ENCODE results near the gene PLA2G6. TPM values are rescaled to one million over a fixed set of nuclear protein-coding genes. Genes with fewer than 3 reads are reported as not detected.

Gene PLA2G6
- total RNA-seq, 1 experiment from 2014 or later: 24.1 TPM

DNA sequence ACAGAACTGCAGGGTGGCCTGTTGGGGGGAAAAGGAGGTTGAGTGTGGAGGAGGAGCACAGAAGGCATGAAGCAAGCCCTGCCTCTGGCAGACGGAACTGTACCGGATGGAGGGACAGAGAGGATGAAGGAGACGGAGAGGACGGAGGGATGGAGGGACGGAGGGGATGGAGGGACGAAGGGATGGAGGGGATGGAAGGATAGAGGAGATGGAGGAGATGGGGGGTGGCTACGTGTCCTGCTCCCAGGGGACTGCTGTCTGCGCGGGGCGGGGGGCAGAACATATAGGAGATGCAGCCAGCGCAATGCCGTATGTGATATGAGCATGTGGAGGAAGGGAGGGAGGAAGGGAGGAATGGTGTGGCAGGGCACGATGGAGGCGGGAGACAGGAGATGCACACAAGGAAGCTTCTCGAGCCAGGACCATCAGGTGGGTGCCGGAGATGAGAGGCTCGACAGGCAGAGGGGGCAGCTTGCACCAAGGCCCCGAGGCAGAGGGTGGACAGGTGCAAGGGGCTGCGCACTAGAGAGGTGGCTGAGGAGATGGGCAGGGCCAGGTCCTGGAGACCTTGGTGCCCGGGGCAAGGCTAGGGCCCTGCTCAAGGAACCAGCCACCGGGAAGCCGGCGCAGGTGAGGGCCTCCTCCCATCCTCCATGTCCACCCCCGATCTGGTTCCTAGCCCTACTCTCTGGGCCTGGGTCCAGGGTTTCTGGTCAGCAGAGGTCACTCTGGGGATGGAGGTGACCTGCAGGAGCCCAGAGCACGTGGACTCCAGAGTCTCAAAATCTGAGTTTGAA is 45.4 kb upstream of the PLA2G6 start:
- H3K4me2 ChIP-seq (ENCODE audit: insufficient read depth, insufficient read length, low read length): no peak overlapping the region
- H3K27ac ChIP-seq (ENCODE audit: insufficient read length, low read depth, low read length): no peak overlapping the region
- H3K14ac ChIP-seq (ENCODE audit: insufficient read depth, low read length): no peak overlapping the region
- H3T11ph ChIP-seq (ENCODE audit: low read length): no peak overlapping the region
- H2AFZ ChIP-seq (ENCODE audit: low read length): no peak overlapping the region
- Mint-ChIP-seq H3K27me3 (ENCODE audit: low read depth) (no peaks in the 10 kb centered on the region; the same call in 1 of the 2 replicates), H3K27ac (no peak overlapping the region), H3K4me3 (no peak overlapping the region), H3K36me3 (ENCODE audit: insufficient read depth in 1 of 3, low read depth in 3 of 3) (peaks cover 6 to 52% (median 51%) of the 10 kb centered on the region in 3 experiments; a peak in 6 of 7 replicates), H3K4me1 (peaks cover 0 to 7% of the 10 kb centered on the region in 2 experiments; a peak in 2 of 4 replicates), H3K9me3 (no peaks in the 10 kb centered on the region)
- H3K79me1 ChIP-seq (ENCODE audit: insufficient read depth, low read depth, low read length, poor library complexity, severe bottlenecking): no peaks in the 10 kb centered on the region
- no peak overlapping the region for H2AK5ac ChIP-seq (ENCODE audit: insufficient read length, low read length)
- H2BK120ac ChIP-seq (ENCODE audit: low read depth, low read length, poor library complexity, severe bottlenecking): no peak overlapping the region
- no peak overlapping the region for H4K5ac ChIP-seq (ENCODE audit: insufficient read length, low read depth, low read length)
- no peak overlapping the region for H2BK15ac ChIP-seq (ENCODE audit: low read depth, low read length)
- H3K79me2 ChIP-seq (ENCODE audit: insufficient read depth, low read length): no peaks in the 10 kb centered on the region
- H3K23me2 ChIP-seq (ENCODE audit: insufficient read length, low read depth, low read length, poor library complexity, severe bottlenecking): no peaks in the 10 kb centered on the region
- no peak overlapping the region for H3K9ac ChIP-seq (ENCODE audit: extremely low read depth, insufficient read length, low read length)
- no peaks in the 10 kb centered on the region for H3K27me3 ChIP-seq (ENCODE audit: insufficient read depth, low read length)
- no peak overlapping the region for H2BK20ac ChIP-seq (ENCODE audit: low read depth, low read length, poor library complexity, severe bottlenecking)
- no peaks in the 10 kb centered on the region for H4K20me1 ChIP-seq (ENCODE audit: control insufficient read depth, insufficient read depth, insufficient read length)
- TF ChIP-seq, protein P1, sequence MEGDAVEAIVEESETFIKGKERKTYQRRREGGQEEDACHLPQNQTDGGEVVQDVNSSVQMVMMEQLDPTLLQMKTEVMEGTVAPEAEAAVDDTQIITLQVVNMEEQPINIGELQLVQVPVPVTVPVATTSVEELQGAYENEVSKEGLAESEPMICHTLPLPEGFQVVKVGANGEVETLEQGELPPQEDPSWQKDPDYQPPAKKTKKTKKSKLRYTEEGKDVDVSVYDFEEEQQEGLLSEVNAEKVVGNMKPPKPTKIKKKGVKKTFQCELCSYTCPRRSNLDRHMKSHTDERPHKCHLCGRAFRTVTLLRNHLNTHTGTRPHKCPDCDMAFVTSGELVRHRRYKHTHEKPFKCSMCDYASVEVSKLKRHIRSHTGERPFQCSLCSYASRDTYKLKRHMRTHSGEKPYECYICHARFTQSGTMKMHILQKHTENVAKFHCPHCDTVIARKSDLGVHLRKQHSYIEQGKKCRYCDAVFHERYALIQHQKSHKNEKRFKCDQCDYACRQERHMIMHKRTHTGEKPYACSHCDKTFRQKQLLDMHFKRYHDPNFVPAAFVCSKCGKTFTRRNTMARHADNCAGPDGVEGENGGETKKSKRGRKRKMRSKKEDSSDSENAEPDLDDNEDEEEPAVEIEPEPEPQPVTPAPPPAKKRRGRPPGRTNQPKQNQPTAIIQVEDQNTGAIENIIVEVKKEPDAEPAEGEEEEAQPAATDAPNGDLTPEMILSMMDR (conservative IDR thresholded peaks at IDR 0.05): no peak
- H2BK12ac ChIP-seq (ENCODE audit: insufficient read length, low read depth, low read length): no peak overlapping the region
- H4K8ac ChIP-seq (replicated peaks; ENCODE audit: insufficient read length, low read depth, low read length): no peak overlapping the region
- no peak overlapping the region for H2BK5ac ChIP-seq (ENCODE audit: insufficient read length, low read length)
- no peaks in the 10 kb centered on the region for H3K4me1 ChIP-seq (ENCODE audit: insufficient read depth, low read length)
- no peak overlapping the region for H4K91ac ChIP-seq (ENCODE audit: insufficient read length, low read depth, low read length)
- WGBS (ENCODE audit: extremely low coverage, insufficient read length, low lambda C conversion rate): 100% methylated on average over 1 of the region's 25 CpGs
- no peaks in the 10 kb centered on the region for H3K9me3 ChIP-seq (ENCODE audit: control insufficient read depth, low read depth, low read length)
- no peak overlapping the region for H3K56ac ChIP-seq (ENCODE audit: insufficient read length, low read depth, low read length)
- H3K18ac ChIP-seq (ENCODE audit: insufficient read length, low read depth, low read length): no peak overlapping the region
- H3K4ac ChIP-seq (ENCODE audit: low read depth, low read length): no peak overlapping the region
- no peak overlapping the region for H3K23ac ChIP-seq (ENCODE audit: insufficient read length, low read depth, low read length)
- no peak for DNase-seq

Measured in H9 (cell line).